Hepatocyte (in vitro differentiated cells): ENCODE data around the gene BICD2. TPM values are rescaled to one million over a fixed set of nuclear protein-coding genes. Genes with fewer than 3 reads are reported as not detected.

ENCODE experiments used
- DNase-seq: peaks from one replicate; pipeline ENCODE4 v3.0.0-alpha.2; 2016; ENCODE audit warnings: low spot score
- H2AFZ ChIP-seq: fragments of 200-600 bp; sonication (generic); 2 replicates; pipeline ENCODE4 v1.6.0; 2016; ENCODE audit warnings: antibody characterized with exemption, mild to moderate bottlenecking
- H3K27ac ChIP-seq: fragments of 200-600 bp; sonication (generic); 2 replicates; pipeline ENCODE4 v1.5.1; 2016; ENCODE audit warnings: mild to moderate bottlenecking
- H3K27me3 ChIP-seq: fragments of 200-600 bp; sonication (generic); 2 replicates; pipeline ENCODE4 v1.6.1; 2016
- H3K36me3 ChIP-seq: fragments of 200-600 bp; sonication (generic); replicated peaks from 2 replicates; pipeline ENCODE4 v1.5.1; 2016; ENCODE audit warnings: low read depth; ENCODE audit not compliant: insufficient read depth
- H3K4me1 ChIP-seq: fragments of 200-600 bp; sonication (generic); 2 replicates; pipeline ENCODE4 v1.5.1; 2016; ENCODE audit warnings: mild to moderate bottlenecking, moderate library complexity; ENCODE audit not compliant: insufficient read depth
- H3K4me2 ChIP-seq: fragments of 200-600 bp; sonication (generic); 2 replicates; pipeline ENCODE4 v1.6.0; 2016
- H3K4me3 ChIP-seq: fragments of 200-600 bp; sonication (generic); 2 replicates; pipeline ENCODE4 v1.5.1; 2016; ENCODE audit warnings: mild to moderate bottlenecking
- H3K79me2 ChIP-seq: fragments of 200-600 bp; sonication (generic); 2 replicates; pipeline ENCODE4 v1.6.0; 2017; ENCODE audit warnings: mild to moderate bottlenecking
- H3K9me2 ChIP-seq: fragments of 200-600 bp; sonication (generic); replicated peaks from 2 replicates; pipeline ENCODE4 v1.6.0; 2017; ENCODE audit warnings: mild to moderate bottlenecking; ENCODE audit not compliant: insufficient read depth
- H3K9me3 ChIP-seq: fragments of 200-600 bp; sonication (generic); 2 replicates; pipeline ENCODE4 v1.5.1; 2016; ENCODE audit warnings: low read depth, mild to moderate bottlenecking
- H4K20me1 ChIP-seq: fragments of 200-600 bp; sonication (generic); 2 replicates; pipeline ENCODE4 v1.6.0; 2016; ENCODE audit warnings: mild to moderate bottlenecking; ENCODE audit not compliant: insufficient read depth, poor library complexity, severe bottlenecking
- CTCF ChIP-seq: fragments of 200-600 bp; sonication (generic); IDR thresholded peaks from 2 replicates; pipeline ENCODE4 v1.5.1; 2016; ENCODE audit warnings: antibody characterized with exemption, mild to moderate bottlenecking; ENCODE audit not compliant: poor library complexity
- EZH2 ChIP-seq: fragments of 200-600 bp; sonication (generic); IDR thresholded peaks from 2 replicates; pipeline ENCODE4 v1.6.1; 2016; ENCODE audit warnings: antibody characterized with exemption, mild to moderate bottlenecking, borderline replicate concordance
- EZH2phosphoT487 ChIP-seq: fragments of 200-600 bp; sonication (generic); IDR thresholded peaks from one replicate; pipeline ENCODE4 v1.6.1; 2018; ENCODE audit warnings: antibody characterized with exemption, mild to moderate bottlenecking, low read depth, moderate library complexity; ENCODE audit not compliant: unreplicated experiment, severe bottlenecking
- WGBS: methylation state at CpG from one replicate; pipeline ENCODE4 v1.1.6; 2016; ENCODE audit warnings: low lambda C conversion rate; ENCODE audit errors: missing lambda C conversion rate; 5-methylcytosine and 5-hydroxymethylcytosine counted together
- polyA plus RNA-seq: library from polyadenylated mRNA; unstranded; fragments of >200 nt; fragmentation: Nextera tagmentation; extraction: Ambion mirVana; gene quantifications from 2 replicates; pipeline ENCODE4 v1.2.1, GENCODE V29; 2016
- total RNA-seq: library from RNA; depleted of rRNA; stranded (reverse); fragments of >200 nt; gene quantifications from 2 replicates; pipeline ENCODE4 v1.2.3, GENCODE V29; 2014

The BICD2 gene
- total and polyA plus RNA-seq, 2 experiments from 2014 or later: 13.2 to 25.7 TPM

DNA sequence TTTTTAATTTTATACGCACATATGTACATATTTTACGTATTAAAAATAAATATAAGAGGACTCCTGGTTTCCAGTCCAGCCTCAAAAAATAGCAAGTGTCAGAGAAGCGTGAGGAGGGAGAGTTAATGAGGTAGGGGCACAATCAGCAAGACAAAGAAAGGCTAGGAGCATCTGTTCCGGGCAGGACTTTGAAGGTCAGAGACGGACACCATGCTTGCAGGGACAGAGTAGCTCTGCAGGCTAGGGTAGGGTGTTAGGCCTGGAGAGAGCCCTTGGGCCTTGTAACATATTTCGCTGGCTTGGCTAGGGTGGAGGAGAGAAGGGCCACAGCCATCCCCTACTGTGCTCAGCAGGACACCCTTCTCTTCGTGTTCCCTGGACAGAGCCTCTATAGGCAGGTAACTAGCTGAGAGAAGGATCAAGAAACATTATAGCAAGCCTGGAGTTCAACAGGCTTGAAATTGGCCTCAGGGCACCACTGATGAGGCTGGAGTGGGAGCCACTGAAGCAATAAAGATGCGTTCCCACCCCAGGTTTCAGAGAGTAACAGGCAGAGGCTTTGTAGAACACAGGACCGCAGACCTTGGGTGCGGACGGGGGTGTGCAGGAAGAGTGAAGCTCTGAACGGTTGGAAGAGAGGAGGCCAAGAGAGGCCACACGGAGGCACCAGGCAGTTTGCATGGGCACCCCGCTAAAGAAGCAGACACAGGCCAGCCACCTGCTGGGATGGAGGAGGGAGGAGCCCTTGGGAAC lies 85.0 kb downstream of the BICD2 start:
- no peaks in the 10 kb centered on the region for H3K36me3 ChIP-seq
- H3K9me3 ChIP-seq: no peaks in the 10 kb centered on the region
- H3K4me2 ChIP-seq: no peak overlapping the region
- no peak overlapping the region for H2AFZ ChIP-seq
- H3K27ac ChIP-seq: no peak overlapping the region
- no peaks in the 10 kb centered on the region for H3K27me3 ChIP-seq
- H4K20me1 ChIP-seq: no peaks in the 10 kb centered on the region
- H3K4me3 ChIP-seq: no peak overlapping the region
- H3K9me2 ChIP-seq: no peaks in the 10 kb centered on the region
- WGBS: 83% methylated on average over 14 of the region's 14 CpGs
- no peaks in the 10 kb centered on the region for H3K79me2 ChIP-seq
- DNase-seq: no peak
- no peak for TF ChIP-seq CTCF
- no peak for TF ChIP-seq EZH2phosphoT487
- no peak for TF ChIP-seq EZH2
- no peaks in the 10 kb centered on the region for H3K4me1 ChIP-seq

GRCh38 chr9:92671323-92671722 lies 93.3 kb downstream of the BICD2 start:
- 83% methylated on average over 4 of the region's 4 CpGs for WGBS
- Histone ChIP-seq H3K36me3 (no peaks in the 10 kb centered on the region), H3K27ac (peak overlapping the region; percentile 91)

GRCh38 chr9:92669890-92670708 lies 94.5 kb downstream of the BICD2 start, which contains the start of gene IPPK:
TSS of gene IPPK (minus strand) at chr9:92670131. CDS start at chr9:92669988, 143 bp downstream.
- peaks cover 12% of the 10 kb centered on the region for H3K4me1 ChIP-seq
- H3K36me3 ChIP-seq: no peaks in the 10 kb centered on the region
- WGBS: under 1% methylated on average over 67 of the region's 75 CpGs
- no peaks in the 10 kb centered on the region for H3K9me3 ChIP-seq
- H3K4me3 ChIP-seq: peak within 1 kb of the TSS; percentile 44
- no peaks in the 10 kb centered on the region for H3K27me3 ChIP-seq
- DNase-seq: peak; percentile 100
- no peaks in the 10 kb centered on the region for H3K9me2 ChIP-seq
- H3K27ac ChIP-seq: peak within 1 kb of the TSS; percentile 94
- H3K4me2 ChIP-seq: peak within 1 kb of the TSS; percentile 96
- H4K20me1 ChIP-seq: peaks cover 10% of the 10 kb centered on the region
- TF ChIP-seq EZH2phosphoT487 (no peak), EZH2 (no peak)
- H2AFZ ChIP-seq: peak within 1 kb of the TSS; percentile 89
- H3K79me2 ChIP-seq: peaks cover 41% of the 10 kb centered on the region

More at GRCh38 chr9:92671323-92671722, 93.3 kb downstream of the BICD2 start:
- TF ChIP-seq EZH2: no peak
- H3K27me3 ChIP-seq: no peaks in the 10 kb centered on the region
- H3K4me1 ChIP-seq: peaks cover 12% of the 10 kb centered on the region
- no peak overlapping the region for H2AFZ ChIP-seq
- H3K4me2 ChIP-seq: peak overlapping the region; percentile 81
- peak; percentile 47 for DNase-seq
- no peaks in the 10 kb centered on the region for H3K9me3 ChIP-seq
- peaks cover 29% of the 10 kb centered on the region for H3K79me2 ChIP-seq
- no peaks in the 10 kb centered on the region for H3K9me2 ChIP-seq
- peak overlapping the region; percentile 44 for H3K4me3 ChIP-seq
- H4K20me1 ChIP-seq: peaks cover 10% of the 10 kb centered on the region

DNA sequence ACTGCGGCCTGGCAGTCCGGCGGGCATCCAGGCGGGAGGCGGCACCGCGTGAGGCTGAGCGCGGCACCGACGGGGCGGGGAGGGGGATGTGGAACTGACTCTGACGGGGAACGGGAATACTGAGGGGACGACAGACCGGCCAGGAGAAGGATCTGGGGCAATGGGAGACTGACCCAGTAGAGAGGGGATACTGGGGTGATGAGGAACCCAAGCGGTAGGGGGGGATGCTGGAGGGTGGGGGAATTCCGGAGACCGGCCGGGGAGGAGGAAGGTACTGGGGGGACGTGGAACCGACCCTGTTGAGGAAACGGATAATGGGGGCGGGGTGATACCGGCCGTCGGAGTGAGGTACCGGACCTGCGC lies 95.1 kb downstream of the BICD2 start:
- peak overlapping the region; percentile 96 for H3K4me2 ChIP-seq
- H3K27ac ChIP-seq: peak overlapping the region; percentile 94
- H3K79me2 ChIP-seq: peaks cover 47% of the 10 kb centered on the region
- H3K9me2 ChIP-seq: no peaks in the 10 kb centered on the region
- H4K20me1 ChIP-seq: peaks cover 16% of the 10 kb centered on the region
- H3K4me3 ChIP-seq: peak overlapping the region; percentile 38
- peak overlapping the region; percentile 81 for H2AFZ ChIP-seq
- peaks cover 12% of the 10 kb centered on the region for H3K4me1 ChIP-seq
- no peak for TF ChIP-seq CTCF
- TF ChIP-seq EZH2: no peak
- no peak for TF ChIP-seq EZH2phosphoT487
- peak; percentile 57 for DNase-seq
- under 1% methylated on average over 16 of the region's 29 CpGs for WGBS
- H3K36me3 ChIP-seq: no peaks in the 10 kb centered on the region
- H3K27me3 ChIP-seq: no peaks in the 10 kb centered on the region
- H3K9me3 ChIP-seq: no peaks in the 10 kb centered on the region
